AG09319 (cell line): ENCODE results near the gene KIF19.
"Not testable (repeated sequence)": the region's sequence is repeated elsewhere in the genome, so short reads cannot be mapped to it uniquely, and the experiment has no call there.

ENCODE experiments used
- DNase-seq: peaks from one replicate; pipeline ENCODE4 v3.0.0-alpha.2; 2010; ENCODE audit warnings: low read depth; ENCODE audit errors: extremely low read depth
- CTCF ChIP-seq: IDR thresholded peaks from 2 replicates; pipeline ENCODE4 v1.5.1; 2011; ENCODE audit warnings: low read depth, mild to moderate bottlenecking, inconsistent platforms, low read length, moderate library complexity

The KIF19 gene

GRCh38 chr17:74325743-74326379 is at the start of gene KIF19:
KIF19 (plus strand) TSS chr17:74326226; CDS start chr17:74326350, 124 bp downstream.
- DNase-seq: no peak
- no peak for TF ChIP-seq CTCF

- TF ChIP-seq CTCF: no peak
These were observed 49.5 kb upstream of the KIF19 start for GRCh38 chr17:74276541-74277009.

GRCh38 chr17:74277935-74278334 is 48.1 kb upstream of the KIF19 start:
- no peak for DNase-seq
- TF ChIP-seq CTCF: no peak

More at GRCh38 chr17:74276541-74277009, 49.5 kb upstream of the KIF19 start:
- DNase-seq: no peak

GRCh38 chr17:74279617-74280016 is 46.4 kb upstream of the KIF19 start:
- not testable (repeated sequence) for DNase-seq

GRCh38 chr17:74280093-74280513 is 45.9 kb upstream of the KIF19 start:
- TF ChIP-seq CTCF: no peak
- DNase-seq: no peak

- TF ChIP-seq CTCF: no peak
- DNase-seq: no peak
These were observed 44.2 kb upstream of the KIF19 start for GRCh38 chr17:74281799-74282198.

GRCh38 chr17:74282274-74282586 is 43.8 kb upstream of the KIF19 start:
- not testable (repeated sequence) for DNase-seq

GRCh38 chr17:74282587-74283370 is 43.2 kb upstream of the KIF19 start:
- no peak for TF ChIP-seq CTCF
- DNase-seq: no peak
